Measurements from ENCODE around the gene TET1. TPM values are rescaled to one million over a fixed set of nuclear protein-coding genes. Genes with fewer than 3 reads are reported as not detected.

Gene TET1
- total RNA-seq, 1 donor from 2014 or later = 67.3 TPM

DNA sequence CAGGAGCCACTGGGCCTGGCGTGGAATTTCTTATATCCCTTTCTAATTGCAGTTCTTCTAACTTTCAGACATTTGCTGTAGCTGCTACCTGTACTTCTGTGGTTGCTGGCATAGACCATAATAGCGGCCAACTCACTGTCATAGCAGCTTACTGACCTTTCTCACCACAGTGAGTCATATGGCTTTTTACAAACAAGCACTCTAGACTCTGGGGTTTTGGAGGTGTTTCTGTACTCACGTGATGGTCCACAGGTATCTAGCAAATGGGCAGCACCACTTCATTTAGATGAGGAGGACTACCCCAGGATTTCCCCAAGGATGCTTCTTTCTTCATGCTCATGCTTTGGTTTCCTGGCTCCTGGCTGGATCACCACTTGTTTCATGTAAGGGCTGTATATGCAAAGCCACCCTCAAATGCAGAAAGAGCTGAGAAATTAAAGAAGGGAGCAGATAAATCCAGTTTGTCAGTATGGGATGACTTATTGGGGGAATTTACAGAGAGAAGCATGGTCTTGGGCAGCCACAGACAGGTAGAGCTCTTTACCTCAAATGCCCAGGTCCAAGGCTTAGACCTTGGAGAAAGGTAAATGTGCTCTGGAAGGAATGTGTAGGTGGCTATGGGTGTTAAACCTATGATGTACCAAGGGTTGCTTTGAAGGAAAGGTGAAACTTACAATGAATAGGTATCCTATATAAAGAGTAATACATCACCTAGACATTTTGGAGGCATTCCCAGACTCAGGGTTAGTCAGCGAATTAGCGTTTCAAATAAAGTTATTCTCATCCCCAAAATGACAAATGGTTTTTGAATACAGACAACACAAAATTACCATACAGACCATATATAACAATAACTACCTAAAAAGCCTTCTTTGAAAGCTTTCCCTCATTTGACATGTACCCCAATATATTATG lies 16.9 kb upstream of the TET1 start:
- Mint-ChIP-seq H3K27ac (no peak overlapping the region), H3K27me3 (ENCODE audit: insufficient read depth, low read depth) (no peaks in the 10 kb centered on the region), H3K4me3 (no peak overlapping the region), H3K36me3 (no peaks in the 10 kb centered on the region), H3K9me3 (no peaks in the 10 kb centered on the region), H3K4me1 (no peaks in the 10 kb centered on the region)
- Histone ChIP-seq H3K27me3 (no peaks in the 10 kb centered on the region), H3K4me3 (no peak overlapping the region), H3K4me1 (no peaks in the 10 kb centered on the region), H3K9me3 (ENCODE audit: low read depth) (no peaks in the 10 kb centered on the region), H3K4me2 (no peak overlapping the region), H3K79me2 (ENCODE audit: low read depth) (no peaks in the 10 kb centered on the region), H4K20me1 (ENCODE audit: low read depth) (no peaks in the 10 kb centered on the region), H3F3A (ENCODE audit: low read depth) (no peaks in the 10 kb centered on the region), H3K27ac (no peak overlapping the region), H3K36me3 (no peaks in the 10 kb centered on the region), H3K9ac (no peak overlapping the region), H2AFZ (replicated peaks) (no peak overlapping the region)
- TF ChIP-seq EZH2 (IDR thresholded peaks at IDR 0.05) (no peak), EZH2phosphoT487 (IDR thresholded peaks at IDR 0.05) (no peak)
- TF ChIP-seq, protein P1, sequence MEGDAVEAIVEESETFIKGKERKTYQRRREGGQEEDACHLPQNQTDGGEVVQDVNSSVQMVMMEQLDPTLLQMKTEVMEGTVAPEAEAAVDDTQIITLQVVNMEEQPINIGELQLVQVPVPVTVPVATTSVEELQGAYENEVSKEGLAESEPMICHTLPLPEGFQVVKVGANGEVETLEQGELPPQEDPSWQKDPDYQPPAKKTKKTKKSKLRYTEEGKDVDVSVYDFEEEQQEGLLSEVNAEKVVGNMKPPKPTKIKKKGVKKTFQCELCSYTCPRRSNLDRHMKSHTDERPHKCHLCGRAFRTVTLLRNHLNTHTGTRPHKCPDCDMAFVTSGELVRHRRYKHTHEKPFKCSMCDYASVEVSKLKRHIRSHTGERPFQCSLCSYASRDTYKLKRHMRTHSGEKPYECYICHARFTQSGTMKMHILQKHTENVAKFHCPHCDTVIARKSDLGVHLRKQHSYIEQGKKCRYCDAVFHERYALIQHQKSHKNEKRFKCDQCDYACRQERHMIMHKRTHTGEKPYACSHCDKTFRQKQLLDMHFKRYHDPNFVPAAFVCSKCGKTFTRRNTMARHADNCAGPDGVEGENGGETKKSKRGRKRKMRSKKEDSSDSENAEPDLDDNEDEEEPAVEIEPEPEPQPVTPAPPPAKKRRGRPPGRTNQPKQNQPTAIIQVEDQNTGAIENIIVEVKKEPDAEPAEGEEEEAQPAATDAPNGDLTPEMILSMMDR (IDR thresholded peaks at IDR 0.05) = no peak
- no peak for DNase-seq (ENCODE audit: low spot score)

DNA sequence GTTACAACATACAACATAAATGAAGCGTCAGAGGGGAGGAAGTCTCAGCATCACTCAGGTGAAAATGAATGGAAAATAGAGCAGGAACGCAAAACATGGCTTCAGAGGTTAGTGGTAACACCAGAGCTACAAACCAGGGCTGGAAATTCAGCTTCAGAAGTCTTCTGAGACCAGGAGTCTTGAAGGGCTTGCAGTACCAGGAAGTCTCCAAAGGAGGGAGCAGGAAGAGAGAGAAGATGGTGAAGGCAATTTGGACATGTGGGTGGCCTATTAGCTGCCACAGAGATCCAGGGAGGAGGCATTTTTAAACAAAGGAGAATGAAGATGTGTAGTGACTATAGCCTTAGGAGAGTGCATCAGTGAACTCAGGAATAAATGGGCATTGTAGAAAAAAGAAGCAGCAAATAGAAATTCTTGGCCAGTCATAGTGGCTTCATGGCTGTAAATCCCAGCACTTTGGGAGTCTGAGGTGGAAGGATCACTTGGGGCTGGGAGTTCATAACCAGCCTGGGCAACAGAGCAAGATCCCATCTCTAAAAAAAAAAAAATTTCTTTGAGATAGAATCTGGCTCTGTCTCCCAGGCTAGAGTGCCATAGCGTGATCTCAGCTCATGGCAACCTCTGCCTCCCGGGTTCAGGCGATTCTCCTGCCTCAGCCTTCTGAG lies 9.3 kb upstream of the TET1 start:
- H3K27me3 Mint-ChIP-seq (ENCODE audit: insufficient read depth, low read depth) = peaks cover 2% of the 10 kb centered on the region
- no peaks in the 10 kb centered on the region for H3K36me3 Mint-ChIP-seq
- Histone ChIP-seq H3K4me2 (no peak overlapping the region), H3K27ac (no peak overlapping the region), H3K4me1 (no peaks in the 10 kb centered on the region), H4K20me1 (ENCODE audit: low read depth) (no peaks in the 10 kb centered on the region), H3K9me3 (ENCODE audit: low read depth) (no peaks in the 10 kb centered on the region), H3K79me2 (ENCODE audit: low read depth) (no peaks in the 10 kb centered on the region), H3K9ac (no peak overlapping the region), H3K27me3 (no peaks in the 10 kb centered on the region), H2AFZ (replicated peaks) (no peak overlapping the region), H3K36me3 (no peaks in the 10 kb centered on the region), H3F3A (ENCODE audit: low read depth) (no peaks in the 10 kb centered on the region), H3K4me3 (no peak overlapping the region)
- DNase-seq (ENCODE audit: low spot score) = peak; percentile 87
- H3K4me3 Mint-ChIP-seq = no peak overlapping the region
- no peaks in the 10 kb centered on the region for H3K9me3 Mint-ChIP-seq
- peaks cover 7% of the 10 kb centered on the region for H3K4me1 Mint-ChIP-seq
- TF ChIP-seq, protein P1 (IDR thresholded peaks at IDR 0.05) = peak; percentile 74
- no peak for TF ChIP-seq EZH2 (IDR thresholded peaks at IDR 0.05)
- no peak overlapping the region for H3K27ac Mint-ChIP-seq

DNA sequence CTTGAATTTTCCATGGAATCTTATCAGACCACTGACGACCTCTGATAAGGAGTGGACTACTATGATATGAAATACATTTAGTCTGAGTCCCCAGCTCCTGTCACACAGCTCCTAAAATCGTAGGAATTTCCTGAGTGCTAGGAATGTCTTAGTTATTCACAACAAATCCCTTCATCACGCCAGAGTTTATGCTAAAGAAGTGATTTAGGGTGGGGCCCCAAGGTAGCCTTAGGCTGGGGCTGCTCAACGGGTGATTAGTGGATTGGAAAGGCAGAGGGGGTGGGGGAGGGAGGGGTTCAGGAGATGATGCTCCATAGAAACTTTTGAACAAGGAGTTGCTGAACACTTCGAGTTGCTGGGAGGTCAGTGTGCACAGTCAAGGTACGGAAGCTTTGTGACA lies 7.0 kb upstream of the TET1 start:
- no peaks in the 10 kb centered on the region for H3F3A ChIP-seq (ENCODE audit: low read depth)
- no peaks in the 10 kb centered on the region for H4K20me1 ChIP-seq (ENCODE audit: low read depth)
- no peaks in the 10 kb centered on the region for H3K4me1 ChIP-seq
- no peak overlapping the region for H2AFZ ChIP-seq (replicated peaks)
- no peaks in the 10 kb centered on the region for H3K79me2 ChIP-seq (ENCODE audit: low read depth)
- no peaks in the 10 kb centered on the region for H3K27me3 ChIP-seq
- Mint-ChIP-seq H3K4me1 (peaks cover 7% of the 10 kb centered on the region), H3K4me3 (no peak overlapping the region), H3K27me3 (ENCODE audit: insufficient read depth, low read depth) (peaks cover 2% of the 10 kb centered on the region), H3K36me3 (no peaks in the 10 kb centered on the region), H3K9me3 (no peaks in the 10 kb centered on the region), H3K27ac (no peak overlapping the region)
- peak; percentile 15 for DNase-seq (ENCODE audit: low spot score)
- no peaks in the 10 kb centered on the region for H3K36me3 ChIP-seq
- H3K4me2 ChIP-seq = no peak overlapping the region
- no peak overlapping the region for H3K9ac ChIP-seq
- TF ChIP-seq EZH2phosphoT487 (IDR thresholded peaks at IDR 0.05) = no peak
- TF ChIP-seq, protein P1 (IDR thresholded peaks at IDR 0.05) = no peak
- no peak for TF ChIP-seq EZH2 (IDR thresholded peaks at IDR 0.05)
- H3K27ac ChIP-seq = no peak overlapping the region
- no peak overlapping the region for H3K4me3 ChIP-seq
- H3K9me3 ChIP-seq (ENCODE audit: low read depth) = no peaks in the 10 kb centered on the region
